ENCODE data around the gene KIRREL3. TPM values are rescaled to one million over a fixed set of nuclear protein-coding genes. Genes with fewer than 3 reads are reported as not detected.

KIRREL3 gene
- total and polyA plus RNA-seq, 2 of the 8 experiments (the other 6 are each of a cell fraction or from before 2014, with no cell fraction given) = 0.29 to 0.32 TPM

DNA sequence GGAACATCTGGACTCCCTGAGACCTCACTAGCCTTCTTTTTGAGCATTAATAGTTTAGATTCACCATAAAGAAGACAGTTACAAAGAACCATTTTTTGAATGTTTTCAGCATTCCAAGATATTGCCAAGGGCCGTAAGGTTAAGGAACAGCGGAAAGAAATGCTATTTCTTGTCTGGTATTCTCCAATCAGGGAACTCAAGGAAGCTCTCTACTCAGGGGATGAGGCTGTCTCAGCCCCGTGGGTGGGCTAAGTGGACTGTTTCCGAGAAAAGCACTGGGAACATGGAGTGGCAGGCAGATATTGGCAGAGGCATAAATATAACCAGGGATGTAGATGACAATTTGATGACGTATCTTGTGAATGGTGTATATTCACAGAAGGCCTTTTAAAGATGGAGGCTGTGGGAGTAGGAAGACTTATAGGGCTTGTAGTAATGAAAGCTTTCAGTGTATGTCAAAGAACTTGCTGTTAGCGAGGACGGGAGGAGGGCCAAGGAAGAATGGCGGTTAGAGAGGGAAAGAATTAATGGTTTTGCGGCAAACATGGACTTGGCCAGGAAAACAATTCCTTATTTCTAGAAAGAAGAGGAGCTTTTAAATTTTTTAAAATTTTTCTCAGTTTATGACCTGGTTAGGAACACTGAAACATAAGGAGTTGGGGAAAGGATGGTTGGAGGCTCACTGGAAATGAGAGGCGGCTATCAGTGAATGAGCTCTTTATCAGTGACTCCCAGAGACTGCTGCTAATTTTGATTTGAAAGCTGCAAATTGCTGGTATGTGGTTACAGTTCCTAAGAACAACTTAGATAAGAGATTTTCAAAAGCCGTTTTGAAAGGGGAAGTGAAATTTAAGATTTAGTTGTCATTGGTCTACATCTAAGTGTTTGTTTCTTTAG lies 580.5 kb downstream of the KIRREL3 start:
- no peak overlapping the region for H3K56ac ChIP-seq (replicated peaks; ENCODE audit: insufficient read length, low read depth, low read length)
- DNase-seq (ENCODE audit: low read depth in 1 of 2, low spot score in 2 of 2) (no peak), FAIRE-seq (no peak)
- H2BK12ac ChIP-seq (ENCODE audit: low read depth, low read length) = no peak overlapping the region
- H3K4me2 ChIP-seq (ENCODE audit: insufficient read depth in 1 of 2, low read depth in 2 of 2, low read length in 2 of 2) = no peak overlapping the region
- no peaks in the 10 kb centered on the region for H4K20me1 ChIP-seq (replicated peaks in 1 of 2; ENCODE audit: control insufficient read depth in 1 of 2, insufficient read depth in 2 of 2, low read length in 2 of 2)
- H2BK20ac ChIP-seq (ENCODE audit: low read length) = no peak overlapping the region
- H3K9me3 ChIP-seq (ENCODE audit: insufficient read depth in 2 of 2, low read depth in 1 of 2, low read length in 1 of 2) = no peaks in the 10 kb centered on the region
- POLR2A ChIA-PET (ENCODE audit: partially characterized antibody) = interaction anchor here (0.7 to 1.6 kb wide), 2 partner anchors 17 to 52 kb away, joined by 3 to 4 read pairs; no protein-coding TSS in a partner anchor
- no peak overlapping the region for H4K91ac ChIP-seq (replicated peaks; ENCODE audit: insufficient read length, low read length)
- H2BK15ac ChIP-seq (ENCODE audit: low read length) = no peak overlapping the region
- H3K4me1 ChIP-seq (replicated peaks in 1 of 4; ENCODE audit: control insufficient read depth in 3 of 4, insufficient read depth in 4 of 4, low read length in 3 of 4) = no peaks in the 10 kb centered on the region; a peak in 2 of 7 replicates
- H3K23me2 ChIP-seq (ENCODE audit: low read depth, low read length) = no peaks in the 10 kb centered on the region
- no peak overlapping the region for H2BK5ac ChIP-seq (ENCODE audit: low read depth, low read length)
- CTCF ChIA-PET (ENCODE audit: partially characterized antibody) = interaction anchor here (0.5 to 4.8 kb wide), 8 partner anchors 8 to 114 kb away, joined by 3 to 20 read pairs (median 4); no protein-coding TSS in a partner anchor
- no peak overlapping the region for H3K27ac ChIP-seq (ENCODE audit: low read depth, low read length)
- H2AFZ ChIP-seq (ENCODE audit: low read length) = no peak overlapping the region
- peaks cover 0 to 5% (median 0%) of the 10 kb centered on the region in 4 experiments; a peak in 3 of 7 replicates for H3K27me3 ChIP-seq (replicated peaks in 1 of 4; ENCODE audit: control insufficient read depth in 3 of 4, extremely low read depth in 1 of 4, insufficient read depth in 3 of 4, low read length in 3 of 4)
- WGBS, 2 experiments (ENCODE audit: extremely low coverage in 1 of 2, insufficient coverage in 1 of 2, insufficient read length in 1 of 2, insufficient replicate concordance in 2 of 2, low coverage in 1 of 2, low lambda C conversion rate in 2 of 2, missing lambda C conversion rate in 1 of 2) = 88% methylated on average over 11 of the region's 11 CpGs; no CpG with 5 or more reads in 1 of the 2 experiments
- H2AK5ac ChIP-seq (ENCODE audit: low read depth, low read length) = no peak overlapping the region
- no peak overlapping the region for H3K4me3 ChIP-seq (ENCODE audit: extremely low read depth in 1 of 4, insufficient read depth in 2 of 4, low read depth in 3 of 4, low read length in 4 of 4)
- no peak overlapping the region for H4K8ac ChIP-seq (ENCODE audit: extremely low read depth, insufficient read depth, low read length)
- no peak for TF ChIP-seq EGR1 (IDR thresholded peaks at IDR 0.05; ENCODE audit: borderline replicate concordance, low read depth, low read length)
- TF ChIP-seq JUND (IDR thresholded peaks at IDR 0.05; ENCODE audit: low read length) = no peak
- TF ChIP-seq POU5F1 (IDR thresholded peaks at IDR 0.05; ENCODE audit: low read depth, low read length) = no peak
- TF ChIP-seq ASH2L (IDR thresholded peaks at IDR 0.05; ENCODE audit: low read length) = no peak
- TF ChIP-seq SIN3A (conservative IDR thresholded peaks at IDR 0.05 in 1 of 2, IDR thresholded peaks at IDR 0.05 in 1 of 2; ENCODE audit: low read depth in 1 of 2, low read length in 2 of 2) = no peak
- TF ChIP-seq POLR2AphosphoS5 (IDR thresholded peaks at IDR 0.05; ENCODE audit: low read depth, low read length) = no peak
- TF ChIP-seq TCF12 (IDR thresholded peaks at IDR 0.05; ENCODE audit: low read depth, low read length) = no peak
- no peak for TF ChIP-seq MAFK (IDR thresholded peaks at IDR 0.05; ENCODE audit: low read depth, low read length)
- TF ChIP-seq CBX8 (IDR thresholded peaks at IDR 0.05; ENCODE audit: borderline replicate concordance, low read depth, low read length) = no peak
- TF ChIP-seq CEBPB (IDR thresholded peaks at IDR 0.05; ENCODE audit: low read depth, low read length) = no peak
- TF ChIP-seq EZH2 (IDR thresholded peaks at IDR 0.05; ENCODE audit: low read depth, low read length, severe bottlenecking) = no peak
- TF ChIP-seq BCL11A (IDR thresholded peaks at IDR 0.05; ENCODE audit: low read depth in 2 of 2, low read length in 2 of 2) = no peak
- H3K18ac ChIP-seq (ENCODE audit: extremely low read depth, low read length) = no peak overlapping the region
- no peak overlapping the region for H2BK120ac ChIP-seq (replicated peaks; ENCODE audit: low read depth, low read length)
- no peak overlapping the region for H3K4ac ChIP-seq (replicated peaks; ENCODE audit: insufficient read length, low read depth, low read length)
- H3K36me3 ChIP-seq (ENCODE audit: control insufficient read depth in 2 of 4, insufficient read depth in 4 of 4, low read length in 3 of 4) = no peaks in the 10 kb centered on the region
- H3K9ac ChIP-seq (replicated peaks in 1 of 4; ENCODE audit: extremely low read depth in 1 of 4, low read depth in 3 of 4, low read length in 3 of 4) = no peak overlapping the region
- no peaks in the 10 kb centered on the region for H3K79me2 ChIP-seq (ENCODE audit: control insufficient read depth in 1 of 2, insufficient read depth in 2 of 2, low read length in 2 of 2)
- H3K23ac ChIP-seq (ENCODE audit: insufficient read length) = no peak overlapping the region
- no peak overlapping the region for H3K14ac ChIP-seq (ENCODE audit: insufficient read length)
- H4K5ac ChIP-seq (ENCODE audit: insufficient read length, low read depth, low read length) = no peak overlapping the region
- no peaks in the 10 kb centered on the region for H3K79me1 ChIP-seq (ENCODE audit: low read depth, low read length)

All from H1 (cell line).